GM10266 (cell line): Measurements from ENCODE around the gene ETFA.

Experiments used
- DNase-seq: peaks from one replicate; pipeline ENCODE4 v3.0.0; 2012; ENCODE audit errors: extremely low spot score
- CTCF ChIP-seq: IDR thresholded peaks from 2 replicates; pipeline ENCODE4 v1.5.1; 2012; ENCODE audit warnings: mild to moderate bottlenecking, low read depth; ENCODE audit not compliant: control insufficient read depth, insufficient read depth; ENCODE audit errors: missing control alignments

The ETFA gene

DNA sequence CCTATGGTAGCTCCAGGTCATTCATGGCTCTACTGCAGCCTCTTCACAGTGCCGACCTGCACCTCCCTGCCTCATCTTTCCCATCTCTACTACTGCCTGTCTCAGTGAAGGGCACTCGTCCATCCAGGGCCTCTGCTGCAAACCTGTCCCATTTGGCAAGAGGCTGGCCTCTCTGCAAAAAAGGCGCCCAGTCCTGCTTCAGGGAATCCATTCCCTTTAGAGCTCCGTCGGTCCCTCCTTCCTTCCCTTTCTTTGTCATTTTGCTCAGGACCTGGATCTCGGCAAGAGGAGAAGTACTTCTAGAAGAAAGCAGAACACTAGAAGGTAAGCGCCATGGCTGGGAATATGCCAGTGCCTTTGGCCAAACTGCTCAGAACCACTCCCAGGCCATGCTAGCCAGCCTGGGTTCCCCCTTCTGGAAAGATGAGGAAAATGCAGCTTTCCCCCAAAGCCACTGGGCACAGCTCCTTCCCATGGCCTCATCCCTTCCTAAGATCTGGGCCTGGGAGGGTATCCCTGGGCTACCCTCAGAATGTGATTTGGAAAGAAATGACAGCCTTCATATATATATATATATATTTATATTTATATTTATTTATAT lies 18.9 kb upstream of the ETFA start:
- peak; percentile 20 for DNase-seq
- peak; percentile 43 for TF ChIP-seq CTCF

DNA sequence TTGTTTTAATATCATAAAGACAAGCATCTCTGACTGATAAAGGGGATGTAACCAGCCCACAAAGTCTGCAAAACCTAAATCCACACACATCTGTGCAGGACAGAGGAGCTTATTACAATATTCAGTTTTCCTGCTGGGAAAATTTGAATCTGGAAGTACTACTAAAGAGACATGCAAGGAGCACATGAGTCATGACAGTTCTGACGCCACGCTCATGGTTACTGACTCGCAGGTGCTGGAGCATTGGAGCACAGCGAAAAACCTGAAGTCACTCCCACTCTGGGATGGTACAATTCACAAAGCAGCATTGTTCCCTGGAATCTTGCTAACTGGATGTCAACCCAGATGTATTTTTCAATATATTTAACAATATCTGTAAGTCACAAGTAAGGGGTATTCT lies 17.7 kb upstream of the ETFA start:
- no peak for TF ChIP-seq CTCF
- DNase-seq, result no peak

GRCh38 chr15:76328106-76328696 lies 16.9 kb upstream of the ETFA start:
- no peak for TF ChIP-seq CTCF
- no peak for DNase-seq

DNA sequence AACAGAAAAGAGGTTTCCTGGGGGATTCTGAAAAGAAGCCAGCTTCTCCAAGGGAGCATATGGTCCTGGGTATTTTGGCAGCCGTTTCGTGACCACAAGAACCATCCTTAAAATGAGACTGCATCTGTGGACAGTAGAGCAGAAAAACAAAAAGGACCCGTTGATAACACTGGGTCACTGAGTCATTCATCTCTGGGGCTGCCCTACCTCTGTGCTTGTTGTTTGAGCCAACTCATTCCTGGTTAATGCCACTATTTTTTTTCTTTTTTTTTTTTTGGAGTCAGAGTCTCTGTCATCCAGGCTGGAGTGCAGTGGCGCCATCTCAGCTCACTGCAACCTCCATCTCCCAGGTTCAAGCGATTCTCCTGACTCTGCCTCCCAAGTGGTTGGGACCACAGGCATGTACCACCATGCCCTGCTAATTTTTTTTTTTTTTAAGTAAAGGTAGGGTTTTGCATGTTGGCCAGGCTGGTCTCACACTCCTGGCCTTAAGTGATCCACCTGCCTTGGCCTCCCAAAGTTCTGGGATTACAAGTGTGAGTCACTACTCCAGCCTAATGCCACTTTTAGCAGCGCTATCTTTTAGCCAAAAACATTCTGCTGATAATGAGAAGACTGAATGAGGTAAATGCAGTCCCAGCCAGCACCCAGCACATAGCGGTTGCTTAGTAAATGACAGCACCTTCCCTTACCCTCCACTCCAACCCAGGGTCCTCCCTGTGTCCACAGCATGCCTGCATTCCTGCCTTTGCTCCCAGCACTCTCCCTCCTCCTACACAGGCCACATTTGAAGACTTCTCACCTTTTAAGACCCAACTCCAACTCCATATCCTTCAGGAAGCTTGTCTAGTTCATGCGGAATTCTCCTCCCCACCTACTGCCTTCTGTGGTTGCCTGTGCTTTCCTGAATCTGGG lies 16.2 kb upstream of the ETFA start:
- no peak for TF ChIP-seq CTCF
- DNase-seq, result no peak

- TF ChIP-seq CTCF, result no peak
These were observed 14.4 kb upstream of the ETFA start for GRCh38 chr15:76325704-76326103.

GRCh38 chr15:76324066-76324465 lies 12.8 kb upstream of the ETFA start:
- TF ChIP-seq CTCF, result no peak
- DNase-seq, result no peak

More at GRCh38 chr15:76325704-76326103, 14.4 kb upstream of the ETFA start:
- no peak for DNase-seq
